HL-60 (cell line): ENCODE data around the gene SHANK3.

ENCODE experiments used
- DNase-seq, 2 experiments: peaks; one replicate each; pipeline ENCODE4 v3.0.0-alpha.2; 2010 to 2020; ENCODE audit warnings: low read depth in 1 of 2, low spot score in 1 of 2
- H3K27ac ChIP-seq: fragments of 250-450 bp; sonication (Bioruptor Pico); replicated peaks from 2 replicates; pipeline ENCODE4 v1.5.1; 2020; ENCODE audit warnings: mild to moderate bottlenecking, moderate library complexity
- H3K27me3 ChIP-seq: fragments of 250-450 bp; sonication (Bioruptor Pico); 2 replicates; pipeline ENCODE4 v1.5.1; 2021; ENCODE audit warnings: mild to moderate bottlenecking, moderate library complexity; ENCODE audit not compliant: insufficient read depth, poor library complexity, severe bottlenecking
- H3K4me3 ChIP-seq: replicated peaks from 2 replicates; pipeline ENCODE4 v1.5.1; 2011; ENCODE audit warnings: mild to moderate bottlenecking, control low read depth, low read length; ENCODE audit not compliant: insufficient read depth
- GABPA ChIP-seq: IDR thresholded peaks from 2 replicates; pipeline ENCODE4 v1.6.1; 2012; ENCODE audit warnings: low read depth
- POLR2AphosphoS5 ChIP-seq: IDR thresholded peaks from 2 replicates; pipeline ENCODE4 v1.6.1; 2012; ENCODE audit warnings: low read depth
- SPI1 ChIP-seq: IDR thresholded peaks from 2 replicates; pipeline ENCODE4 v1.6.1; 2012; ENCODE audit warnings: low read depth, mild to moderate bottlenecking, borderline replicate concordance
- TF ChIP-seq, protein P1 (sequence below): IDR thresholded peaks from 2 replicates; pipeline ENCODE4 v1.6.1; 2012; ENCODE audit warnings: low read depth; ENCODE audit not compliant: insufficient replicate concordance
- TF ChIP-seq, protein P2 (sequence below): IDR thresholded peaks from one replicate; pipeline ENCODE4 v1.5.1; 2011; ENCODE audit warnings: low read length, control low read depth, inconsistent platforms; ENCODE audit not compliant: insufficient read depth

Gene SHANK3

GRCh38 chr22:50713571-50714056, 41.0 kb downstream of the SHANK3 start:
- Histone ChIP-seq H3K27ac (no peak overlapping the region), H3K4me3 (no peak overlapping the region), H3K27me3 (no peaks in the 10 kb centered on the region)
- DNase-seq, result no peak
- TF ChIP-seq POLR2AphosphoS5 (no peak), SPI1 (no peak), GABPA (no peak)
- TF ChIP-seq, protein P1, sequence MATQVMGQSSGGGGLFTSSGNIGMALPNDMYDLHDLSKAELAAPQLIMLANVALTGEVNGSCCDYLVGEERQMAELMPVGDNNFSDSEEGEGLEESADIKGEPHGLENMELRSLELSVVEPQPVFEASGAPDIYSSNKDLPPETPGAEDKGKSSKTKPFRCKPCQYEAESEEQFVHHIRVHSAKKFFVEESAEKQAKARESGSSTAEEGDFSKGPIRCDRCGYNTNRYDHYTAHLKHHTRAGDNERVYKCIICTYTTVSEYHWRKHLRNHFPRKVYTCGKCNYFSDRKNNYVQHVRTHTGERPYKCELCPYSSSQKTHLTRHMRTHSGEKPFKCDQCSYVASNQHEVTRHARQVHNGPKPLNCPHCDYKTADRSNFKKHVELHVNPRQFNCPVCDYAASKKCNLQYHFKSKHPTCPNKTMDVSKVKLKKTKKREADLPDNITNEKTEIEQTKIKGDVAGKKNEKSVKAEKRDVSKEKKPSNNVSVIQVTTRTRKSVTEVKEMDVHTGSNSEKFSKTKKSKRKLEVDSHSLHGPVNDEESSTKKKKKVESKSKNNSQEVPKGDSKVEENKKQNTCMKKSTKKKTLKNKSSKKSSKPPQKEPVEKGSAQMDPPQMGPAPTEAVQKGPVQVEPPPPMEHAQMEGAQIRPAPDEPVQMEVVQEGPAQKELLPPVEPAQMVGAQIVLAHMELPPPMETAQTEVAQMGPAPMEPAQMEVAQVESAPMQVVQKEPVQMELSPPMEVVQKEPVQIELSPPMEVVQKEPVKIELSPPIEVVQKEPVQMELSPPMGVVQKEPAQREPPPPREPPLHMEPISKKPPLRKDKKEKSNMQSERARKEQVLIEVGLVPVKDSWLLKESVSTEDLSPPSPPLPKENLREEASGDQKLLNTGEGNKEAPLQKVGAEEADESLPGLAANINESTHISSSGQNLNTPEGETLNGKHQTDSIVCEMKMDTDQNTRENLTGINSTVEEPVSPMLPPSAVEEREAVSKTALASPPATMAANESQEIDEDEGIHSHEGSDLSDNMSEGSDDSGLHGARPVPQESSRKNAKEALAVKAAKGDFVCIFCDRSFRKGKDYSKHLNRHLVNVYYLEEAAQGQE, result no peak
- TF ChIP-seq, protein P2, sequence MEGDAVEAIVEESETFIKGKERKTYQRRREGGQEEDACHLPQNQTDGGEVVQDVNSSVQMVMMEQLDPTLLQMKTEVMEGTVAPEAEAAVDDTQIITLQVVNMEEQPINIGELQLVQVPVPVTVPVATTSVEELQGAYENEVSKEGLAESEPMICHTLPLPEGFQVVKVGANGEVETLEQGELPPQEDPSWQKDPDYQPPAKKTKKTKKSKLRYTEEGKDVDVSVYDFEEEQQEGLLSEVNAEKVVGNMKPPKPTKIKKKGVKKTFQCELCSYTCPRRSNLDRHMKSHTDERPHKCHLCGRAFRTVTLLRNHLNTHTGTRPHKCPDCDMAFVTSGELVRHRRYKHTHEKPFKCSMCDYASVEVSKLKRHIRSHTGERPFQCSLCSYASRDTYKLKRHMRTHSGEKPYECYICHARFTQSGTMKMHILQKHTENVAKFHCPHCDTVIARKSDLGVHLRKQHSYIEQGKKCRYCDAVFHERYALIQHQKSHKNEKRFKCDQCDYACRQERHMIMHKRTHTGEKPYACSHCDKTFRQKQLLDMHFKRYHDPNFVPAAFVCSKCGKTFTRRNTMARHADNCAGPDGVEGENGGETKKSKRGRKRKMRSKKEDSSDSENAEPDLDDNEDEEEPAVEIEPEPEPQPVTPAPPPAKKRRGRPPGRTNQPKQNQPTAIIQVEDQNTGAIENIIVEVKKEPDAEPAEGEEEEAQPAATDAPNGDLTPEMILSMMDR, result no peak

GRCh38 chr22:50714150-50714549, 41.5 kb downstream of the SHANK3 start:
- no peak for DNase-seq
- no peak for TF ChIP-seq GABPA
- TF ChIP-seq, protein P2, result no peak
- no peak for TF ChIP-seq POLR2AphosphoS5
- TF ChIP-seq, protein P1, result no peak
- no peak for TF ChIP-seq SPI1
- Histone ChIP-seq H3K4me3 (no peak overlapping the region), H3K27ac (no peak overlapping the region), H3K27me3 (no peaks in the 10 kb centered on the region)

DNA sequence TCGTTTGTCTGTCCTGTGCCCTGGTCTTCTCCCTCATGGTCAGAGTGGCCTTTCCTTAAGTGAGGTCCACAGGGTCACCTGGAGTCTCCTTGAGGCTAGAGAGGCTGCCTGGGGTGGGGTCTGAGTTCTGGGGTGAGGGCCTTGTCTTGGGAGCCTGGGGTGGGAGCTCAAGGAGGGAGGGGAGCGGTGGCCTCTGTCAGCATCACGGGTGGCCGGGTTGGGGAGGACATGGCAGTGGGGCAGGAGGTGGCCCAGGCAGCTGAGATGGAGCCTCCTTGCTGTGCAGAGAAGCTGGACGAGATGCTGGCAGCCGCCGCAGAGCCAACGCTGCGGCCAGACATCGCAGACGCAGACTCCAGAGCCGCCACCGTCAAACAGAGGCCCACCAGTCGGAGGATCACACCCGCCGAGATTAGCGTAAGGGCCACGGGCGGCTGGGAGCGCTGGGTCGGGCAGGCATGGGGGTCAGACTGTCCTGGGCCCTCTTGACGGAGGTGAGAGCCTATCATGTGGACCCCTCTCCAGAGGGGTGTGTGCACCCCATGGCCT, 42.1 kb downstream of the SHANK3 start:
- DNase-seq, result no peak
- Histone ChIP-seq H3K4me3 (no peak overlapping the region), H3K27ac (no peak overlapping the region), H3K27me3 (no peaks in the 10 kb centered on the region)
- no peak for TF ChIP-seq GABPA

GRCh38 chr22:50715250-50715649, 42.6 kb downstream of the SHANK3 start:
- Histone ChIP-seq H3K4me3 (no peak overlapping the region), H3K27ac (no peak overlapping the region), H3K27me3 (no peaks in the 10 kb centered on the region)
- TF ChIP-seq, protein P2, result no peak
- TF ChIP-seq POLR2AphosphoS5 (no peak), SPI1 (no peak), GABPA (no peak)
- TF ChIP-seq, protein P1, result no peak
- no peak for DNase-seq
